GM23338 (cell line): ENCODE data around the gene PACS1. TPM values are rescaled to one million over a fixed set of nuclear protein-coding genes. Genes with fewer than 3 reads are reported as not detected.

ENCODE experiments used
- ATAC-seq: fragments of 200-7000 bp; cut with Tn5 transposase; 3 replicates; pipeline ENCODE4 v1.9.1; 2020
- DNase-seq: peaks from one replicate; pipeline ENCODE4 v3.0.0-alpha.2; 2015; ENCODE audit warnings: low spot score
- H2AFZ ChIP-seq: fragments of 200-600 bp; sonication (generic); 2 replicates; pipeline ENCODE4 v1.8.0; 2016; ENCODE audit warnings: antibody characterized with exemption, mild to moderate bottlenecking, moderate library complexity
- H3F3A ChIP-seq: fragments of 200-600 bp; sonication (generic); replicated peaks from 2 replicates; pipeline ENCODE4 v1.8.0; 2017; ENCODE audit warnings: antibody characterized with exemption, mixed run types, low read depth
- H3K27ac ChIP-seq: fragments of 200-600 bp; sonication (generic); 2 replicates; pipeline ENCODE4 v1.6.1; 2016; ENCODE audit warnings: low read depth
- H3K27me3 ChIP-seq: fragments of 200-600 bp; sonication (generic); 2 replicates; pipeline ENCODE4 v1.8.0; 2016; ENCODE audit warnings: mild to moderate bottlenecking, mixed run types, moderate library complexity; ENCODE audit not compliant: insufficient read depth
- H3K36me3 ChIP-seq: fragments of 200-600 bp; sonication (generic); 2 replicates; pipeline ENCODE4 v1.8.0; 2016; ENCODE audit warnings: mild to moderate bottlenecking; ENCODE audit not compliant: insufficient read depth
- H3K4me1 ChIP-seq: fragments of 200-600 bp; sonication (generic); 2 replicates; pipeline ENCODE4 v1.8.0; 2016; ENCODE audit warnings: mild to moderate bottlenecking, moderate library complexity; ENCODE audit not compliant: insufficient read depth
- H3K4me2 ChIP-seq: fragments of 200-600 bp; sonication (generic); 2 replicates; pipeline ENCODE4 v1.7.1; 2017; ENCODE audit warnings: mixed run types
- H3K4me3 ChIP-seq: fragments of 200-600 bp; sonication (generic); 2 replicates; pipeline ENCODE4 v1.6.1; 2016; ENCODE audit warnings: mixed run types
- H3K79me2 ChIP-seq: fragments of 200-600 bp; sonication (generic); replicated peaks from 2 replicates; pipeline ENCODE4 v1.8.0; 2017; ENCODE audit warnings: mild to moderate bottlenecking; ENCODE audit not compliant: insufficient read depth
- H3K9me2 ChIP-seq: fragments of 200-600 bp; sonication (generic); 2 replicates; pipeline ENCODE4 v1.8.0; 2017; ENCODE audit not compliant: insufficient read depth
- H4K20me1 ChIP-seq: fragments of 200-600 bp; sonication (generic); replicated peaks from 2 replicates; pipeline ENCODE4 v1.8.0; 2017; ENCODE audit warnings: mild to moderate bottlenecking; ENCODE audit not compliant: insufficient read depth
- H3K27ac Mint-ChIP-seq: 2 replicates; pipeline ENCODE4 v1.8.0; 2020; ENCODE audit warnings: inconsistent platforms, mild to moderate bottlenecking, moderate library complexity, mixed read lengths
- H3K27me3 Mint-ChIP-seq: 3 replicates; pipeline ENCODE4 v1.8.0; 2022; ENCODE audit warnings: low read depth, mild to moderate bottlenecking, moderate library complexity, mixed read lengths, inconsistent platforms; ENCODE audit not compliant: insufficient read depth, poor library complexity
- H3K36me3 Mint-ChIP-seq: 3 replicates; pipeline ENCODE4 v1.8.0; 2021; ENCODE audit warnings: low read depth, mild to moderate bottlenecking, inconsistent platforms, moderate library complexity, mixed read lengths
- H3K4me1 Mint-ChIP-seq: 3 replicates; pipeline ENCODE4 v1.8.0; 2020; ENCODE audit warnings: mild to moderate bottlenecking, inconsistent platforms, mixed read lengths
- H3K4me3 Mint-ChIP-seq: 3 replicates; pipeline ENCODE4 v1.8.0; 2021; ENCODE audit warnings: moderate library complexity, mild to moderate bottlenecking, inconsistent platforms, mixed read lengths
- H3K9me3 Mint-ChIP-seq: 3 replicates; pipeline ENCODE4 v1.8.0; 2020; ENCODE audit warnings: moderate library complexity, mild to moderate bottlenecking, inconsistent platforms, mixed read lengths
- CREB1 ChIP-seq: fragments of 250-450 bp; sonication (Bioruptor Pico); IDR thresholded peaks from 2 replicates; pipeline ENCODE4 v1.5.0; 2020; ENCODE audit warnings: low read depth, mild to moderate bottlenecking, moderate library complexity
- EZH2 ChIP-seq: fragments of 200-600 bp; sonication (generic); IDR thresholded peaks from one replicate; pipeline ENCODE4 v1.8.0; 2017; ENCODE audit warnings: antibody characterized with exemption, mild to moderate bottlenecking, low read depth; ENCODE audit not compliant: unreplicated experiment
- NANOG ChIP-seq: IDR thresholded peaks from 2 replicates; pipeline ENCODE4 v1.6.1; 2016; ENCODE audit warnings: antibody characterized with exemption, borderline replicate concordance
- ZNF114 ChIP-seq: fragments of 250-450 bp; sonication (Bioruptor Pico); IDR thresholded peaks from 2 replicates; pipeline ENCODE4 v1.5.0; 2020; ENCODE audit warnings: mild to moderate bottlenecking, moderate library complexity
- polyA plus RNA-seq: library from polyadenylated mRNA; unstranded; fragments of >200 nt; fragmentation: Nextera tagmentation; extraction: Ambion mirVana; gene quantifications from 2 replicates; pipeline ENCODE4 v1.2.1, GENCODE V29; 2016
- total RNA-seq: library from RNA; depleted of rRNA; stranded (reverse); fragments of >200 nt; shearing (Covaris generic); gene quantifications from 2 replicates; pipeline ENCODE4 v1.2.3, GENCODE V29; 2014
- TF ChIP-seq, protein P1 (sequence below): fragments of 250-450 bp; sonication (Bioruptor Pico); IDR thresholded peaks from 2 replicates; pipeline ENCODE4 v1.5.0; 2020; ENCODE audit warnings: mild to moderate bottlenecking, moderate library complexity
- TF ChIP-seq, protein P2 (sequence below), 2 experiments: fragments of 200-600 bp in 1 of 2; sonication (generic) in 1 of 2; conservative IDR thresholded peaks; 2 replicates each; pipeline versions ENCODE4 v1.5.1 to v1.6.1; 2016 to 2017; ENCODE audit warnings: antibody characterized with exemption in 2 of 2, low read depth in 2 of 2, mild to moderate bottlenecking in 2 of 2, moderate library complexity in 1 of 2

PACS1 gene
- total and polyA plus RNA-seq, 2 experiments from 2014 or later: 8.0 to 37.5 TPM

DNA sequence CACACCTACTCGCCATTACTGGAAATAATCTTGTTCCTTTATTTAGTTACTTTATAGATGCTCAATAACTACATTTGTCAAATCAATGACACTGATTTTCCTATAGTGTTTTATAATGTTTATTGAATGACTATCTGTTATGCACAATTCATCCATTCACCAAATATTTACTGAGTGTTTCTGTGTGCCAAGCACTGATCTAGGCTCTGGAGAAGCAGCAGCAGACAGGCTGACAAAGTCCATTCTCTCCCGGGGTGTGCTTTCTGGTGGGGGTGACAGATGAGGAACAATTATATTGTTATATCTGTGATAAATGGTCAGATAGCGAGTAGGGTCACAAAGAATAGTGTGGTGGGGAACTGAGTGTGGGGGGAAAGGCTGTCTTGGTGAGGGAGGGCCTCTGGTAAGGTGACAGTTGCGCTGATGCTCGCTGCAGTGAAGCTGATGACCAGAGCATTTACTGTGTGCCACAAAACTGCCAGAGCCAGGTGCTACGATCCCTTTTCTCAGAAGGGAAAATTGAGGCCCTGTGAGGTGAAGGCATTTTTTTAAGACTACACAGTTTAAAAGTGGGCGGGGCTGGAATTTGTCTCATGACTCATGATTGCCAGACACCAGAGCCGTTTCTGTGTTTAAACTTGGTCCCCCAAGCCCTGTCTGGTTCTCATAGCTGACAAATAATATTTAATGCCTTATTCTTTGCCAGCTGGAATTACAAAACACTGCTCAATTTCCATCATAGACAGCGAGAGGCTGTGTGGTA lies 10.2 kb downstream of the PACS1 start (continued):
- TF ChIP-seq, protein P1, sequence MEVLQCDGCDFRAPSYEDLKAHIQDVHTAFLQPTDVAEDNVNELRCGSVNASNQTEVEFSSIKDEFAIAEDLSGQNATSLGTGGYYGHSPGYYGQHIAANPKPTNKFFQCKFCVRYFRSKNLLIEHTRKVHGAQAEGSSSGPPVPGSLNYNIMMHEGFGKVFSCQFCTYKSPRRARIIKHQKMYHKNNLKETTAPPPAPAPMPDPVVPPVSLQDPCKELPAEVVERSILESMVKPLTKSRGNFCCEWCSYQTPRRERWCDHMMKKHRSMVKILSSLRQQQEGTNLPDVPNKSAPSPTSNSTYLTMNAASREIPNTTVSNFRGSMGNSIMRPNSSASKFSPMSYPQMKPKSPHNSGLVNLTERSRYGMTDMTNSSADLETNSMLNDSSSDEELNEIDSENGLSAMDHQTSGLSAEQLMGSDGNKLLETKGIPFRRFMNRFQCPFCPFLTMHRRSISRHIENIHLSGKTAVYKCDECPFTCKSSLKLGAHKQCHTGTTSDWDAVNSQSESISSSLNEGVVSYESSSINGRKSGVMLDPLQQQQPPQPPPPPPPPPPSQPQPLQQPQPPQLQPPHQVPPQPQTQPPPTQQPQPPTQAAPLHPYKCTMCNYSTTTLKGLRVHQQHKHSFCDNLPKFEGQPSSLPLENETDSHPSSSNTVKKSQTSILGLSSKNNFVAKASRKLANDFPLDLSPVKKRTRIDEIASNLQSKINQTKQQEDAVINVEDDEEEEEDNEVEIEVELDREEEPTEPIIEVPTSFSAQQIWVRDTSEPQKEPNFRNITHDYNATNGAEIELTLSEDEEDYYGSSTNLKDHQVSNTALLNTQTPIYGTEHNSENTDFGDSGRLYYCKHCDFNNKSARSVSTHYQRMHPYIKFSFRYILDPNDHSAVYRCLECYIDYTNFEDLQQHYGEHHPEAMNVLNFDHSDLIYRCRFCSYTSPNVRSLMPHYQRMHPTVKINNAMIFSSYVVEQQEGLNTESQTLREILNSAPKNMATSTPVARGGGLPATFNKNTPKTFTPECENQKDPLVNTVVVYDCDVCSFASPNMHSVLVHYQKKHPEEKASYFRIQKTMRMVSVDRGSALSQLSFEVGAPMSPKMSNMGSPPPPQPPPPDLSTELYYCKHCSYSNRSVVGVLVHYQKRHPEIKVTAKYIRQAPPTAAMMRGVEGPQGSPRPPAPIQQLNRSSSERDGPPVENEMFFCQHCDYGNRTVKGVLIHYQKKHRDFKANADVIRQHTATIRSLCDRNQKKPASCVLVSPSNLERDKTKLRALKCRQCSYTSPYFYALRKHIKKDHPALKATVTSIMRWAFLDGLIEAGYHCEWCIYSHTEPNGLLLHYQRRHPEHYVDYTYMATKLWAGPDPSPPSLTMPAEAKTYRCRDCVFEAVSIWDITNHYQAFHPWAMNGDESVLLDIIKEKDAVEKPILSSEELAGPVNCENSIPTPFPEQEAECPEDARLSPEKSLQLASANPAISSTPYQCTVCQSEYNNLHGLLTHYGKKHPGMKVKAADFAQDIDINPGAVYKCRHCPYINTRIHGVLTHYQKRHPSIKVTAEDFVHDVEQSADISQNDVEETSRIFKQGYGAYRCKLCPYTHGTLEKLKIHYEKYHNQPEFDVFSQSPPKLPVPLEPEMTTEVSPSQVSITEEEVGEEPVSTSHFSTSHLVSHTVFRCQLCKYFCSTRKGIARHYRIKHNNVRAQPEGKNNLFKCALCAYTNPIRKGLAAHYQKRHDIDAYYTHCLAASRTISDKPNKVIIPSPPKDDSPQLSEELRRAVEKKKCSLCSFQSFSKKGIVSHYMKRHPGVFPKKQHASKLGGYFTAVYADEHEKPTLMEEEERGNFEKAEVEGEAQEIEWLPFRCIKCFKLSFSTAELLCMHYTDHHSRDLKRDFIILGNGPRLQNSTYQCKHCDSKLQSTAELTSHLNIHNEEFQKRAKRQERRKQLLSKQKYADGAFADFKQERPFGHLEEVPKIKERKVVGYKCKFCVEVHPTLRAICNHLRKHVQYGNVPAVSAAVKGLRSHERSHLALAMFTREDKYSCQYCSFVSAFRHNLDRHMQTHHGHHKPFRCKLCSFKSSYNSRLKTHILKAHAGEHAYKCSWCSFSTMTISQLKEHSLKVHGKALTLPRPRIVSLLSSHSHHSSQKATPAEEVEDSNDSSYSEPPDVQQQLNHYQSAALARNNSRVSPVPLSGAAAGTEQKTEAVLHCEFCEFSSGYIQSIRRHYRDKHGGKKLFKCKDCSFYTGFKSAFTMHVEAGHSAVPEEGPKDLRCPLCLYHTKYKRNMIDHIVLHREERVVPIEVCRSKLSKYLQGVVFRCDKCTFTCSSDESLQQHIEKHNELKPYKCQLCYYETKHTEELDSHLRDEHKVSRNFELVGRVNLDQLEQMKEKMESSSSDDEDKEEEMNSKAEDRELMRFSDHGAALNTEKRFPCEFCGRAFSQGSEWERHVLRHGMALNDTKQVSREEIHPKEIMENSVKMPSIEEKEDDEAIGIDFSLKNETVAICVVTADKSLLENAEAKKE (CRISPR knock-in tag): no peak
- TF ChIP-seq ZNF114 (CRISPR knock-in tag): no peak
- TF ChIP-seq, protein P2, sequence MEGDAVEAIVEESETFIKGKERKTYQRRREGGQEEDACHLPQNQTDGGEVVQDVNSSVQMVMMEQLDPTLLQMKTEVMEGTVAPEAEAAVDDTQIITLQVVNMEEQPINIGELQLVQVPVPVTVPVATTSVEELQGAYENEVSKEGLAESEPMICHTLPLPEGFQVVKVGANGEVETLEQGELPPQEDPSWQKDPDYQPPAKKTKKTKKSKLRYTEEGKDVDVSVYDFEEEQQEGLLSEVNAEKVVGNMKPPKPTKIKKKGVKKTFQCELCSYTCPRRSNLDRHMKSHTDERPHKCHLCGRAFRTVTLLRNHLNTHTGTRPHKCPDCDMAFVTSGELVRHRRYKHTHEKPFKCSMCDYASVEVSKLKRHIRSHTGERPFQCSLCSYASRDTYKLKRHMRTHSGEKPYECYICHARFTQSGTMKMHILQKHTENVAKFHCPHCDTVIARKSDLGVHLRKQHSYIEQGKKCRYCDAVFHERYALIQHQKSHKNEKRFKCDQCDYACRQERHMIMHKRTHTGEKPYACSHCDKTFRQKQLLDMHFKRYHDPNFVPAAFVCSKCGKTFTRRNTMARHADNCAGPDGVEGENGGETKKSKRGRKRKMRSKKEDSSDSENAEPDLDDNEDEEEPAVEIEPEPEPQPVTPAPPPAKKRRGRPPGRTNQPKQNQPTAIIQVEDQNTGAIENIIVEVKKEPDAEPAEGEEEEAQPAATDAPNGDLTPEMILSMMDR (conservative IDR thresholded peaks at IDR 0.05; ENCODE audit: low read depth in 2 of 2): no peak

DNA sequence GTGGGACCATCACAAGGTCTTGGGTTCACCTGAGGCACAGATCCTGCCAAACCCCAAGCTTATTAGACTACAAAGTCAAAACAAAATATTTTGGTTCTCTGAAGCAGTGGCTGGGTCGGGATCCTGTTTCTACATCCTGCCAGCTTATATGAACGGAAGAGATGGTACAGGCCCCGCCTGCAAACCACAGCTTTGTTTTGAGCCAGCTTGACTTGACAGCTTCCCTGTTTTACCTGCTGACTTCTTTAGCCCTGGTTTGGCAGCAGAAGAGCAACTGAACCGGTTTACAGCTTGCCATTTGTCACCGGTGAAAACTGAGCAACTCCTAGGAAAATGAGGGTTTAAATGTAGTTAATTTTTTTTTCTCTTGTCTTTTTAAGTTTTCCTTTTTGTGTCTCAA lies 11.4 kb downstream of the PACS1 start:
- Histone ChIP-seq H3K4me3 (no peak overlapping the region), H3K4me1 (no peaks in the 10 kb centered on the region), H4K20me1 (peaks cover 19% of the 10 kb centered on the region), H3K27me3 (no peaks in the 10 kb centered on the region), H3K9me2 (no peaks in the 10 kb centered on the region), H2AFZ (no peak overlapping the region), H3K36me3 (no peaks in the 10 kb centered on the region; the same call in 1 of the 2 replicates), H3K27ac (0 out of 2 replicates have a peak overlapping the region, but pooled peaks have one; percentile 7), H3K79me2 (peaks cover 45% of the 10 kb centered on the region), H3K4me2 (no peak overlapping the region), H3F3A (0 out of 2 replicates have a peak, but pooled peaks cover 6% of the 10 kb centered on the region)
- Mint-ChIP-seq H3K36me3 (no peaks in the 10 kb centered on the region), H3K27me3 (no peaks in the 10 kb centered on the region), H3K4me1 (no peaks in the 10 kb centered on the region; the same call in 2 of the 3 replicates), H3K4me3 (no peak overlapping the region), H3K27ac (no peak overlapping the region), H3K9me3 (no peaks in the 10 kb centered on the region)
- no peak; the same call in 2 of the 3 replicates for ATAC-seq
- no peak for DNase-seq
- TF ChIP-seq, protein P1 (CRISPR knock-in tag): no peak
- TF ChIP-seq EZH2: no peak
- no peak for TF ChIP-seq NANOG
- TF ChIP-seq ZNF114 (CRISPR knock-in tag): no peak
- TF ChIP-seq CREB1 (CRISPR knock-in tag): no peak
